ENCODE measurements around the gene SHROOM4. TPM values are rescaled to one million over a fixed set of nuclear protein-coding genes. Genes with fewer than 3 reads are reported as not detected.

Gene SHROOM4
- total RNA-seq, 1 donor from 2014 or later: 35.8 TPM

GRCh38 chrX:50762578-50762977 lies 51.4 kb downstream of the SHROOM4 start:
- H3K4me1 Mint-ChIP-seq (ENCODE audit: unreplicated experiment): no peaks in the 10 kb centered on the region
- no peak overlapping the region for H3K27ac Mint-ChIP-seq (ENCODE audit: unreplicated experiment)
- H3K9me3 Mint-ChIP-seq (ENCODE audit: unreplicated experiment): no peaks in the 10 kb centered on the region
- H3K27me3 Mint-ChIP-seq (ENCODE audit: unreplicated experiment): no peaks in the 10 kb centered on the region
- no peak overlapping the region for H3K4me3 Mint-ChIP-seq (ENCODE audit: unreplicated experiment)
- no peak for TF ChIP-seq CTCF (IDR thresholded peaks at IDR 0.05; ENCODE audit: unreplicated experiment)
- H3K36me3 Mint-ChIP-seq (ENCODE audit: low read depth, unreplicated experiment): peaks cover 4% of the 10 kb centered on the region
- DNase-seq (ENCODE audit: low spot score): no peak

DNA sequence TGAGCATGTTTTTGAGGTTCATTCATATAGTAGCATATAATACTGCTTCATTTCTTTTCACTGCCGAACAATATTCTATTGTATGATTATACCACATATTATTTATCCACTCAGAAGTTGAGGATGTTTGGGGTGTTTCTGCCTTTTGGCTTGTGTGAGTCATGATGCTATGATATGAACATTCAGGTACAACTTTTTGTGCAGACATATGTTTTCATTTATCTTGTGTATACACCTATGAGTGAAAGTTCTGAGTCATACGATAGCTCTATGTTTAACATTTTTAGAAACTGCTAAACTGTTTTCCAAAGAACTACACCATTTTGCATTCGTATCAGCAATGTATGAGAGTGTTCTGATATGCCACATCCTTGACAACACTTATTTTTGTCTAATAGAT lies 57.7 kb downstream of the SHROOM4 start:
- H3K27ac Mint-ChIP-seq (ENCODE audit: unreplicated experiment): no peak overlapping the region
- no peaks in the 10 kb centered on the region for H3K9me3 Mint-ChIP-seq (ENCODE audit: unreplicated experiment)
- H3K4me1 Mint-ChIP-seq (ENCODE audit: unreplicated experiment): no peaks in the 10 kb centered on the region
- no peak for TF ChIP-seq CTCF (IDR thresholded peaks at IDR 0.05; ENCODE audit: unreplicated experiment)
- no peak overlapping the region for H3K4me3 Mint-ChIP-seq (ENCODE audit: unreplicated experiment)
- no peak for DNase-seq (ENCODE audit: low spot score)
- no peaks in the 10 kb centered on the region for H3K36me3 Mint-ChIP-seq (ENCODE audit: low read depth, unreplicated experiment)
- no peaks in the 10 kb centered on the region for H3K27me3 Mint-ChIP-seq (ENCODE audit: unreplicated experiment)

- no peak for TF ChIP-seq CTCF (IDR thresholded peaks at IDR 0.05; ENCODE audit: unreplicated experiment)
- Mint-ChIP-seq H3K36me3 (ENCODE audit: low read depth, unreplicated experiment) (no peaks in the 10 kb centered on the region), H3K27me3 (ENCODE audit: unreplicated experiment) (no peaks in the 10 kb centered on the region), H3K4me3 (ENCODE audit: unreplicated experiment) (no peak overlapping the region), H3K9me3 (ENCODE audit: unreplicated experiment) (no peaks in the 10 kb centered on the region), H3K4me1 (ENCODE audit: unreplicated experiment) (no peaks in the 10 kb centered on the region), H3K27ac (ENCODE audit: unreplicated experiment) (no peak overlapping the region)
- DNase-seq (ENCODE audit: low spot score): no peak
Observed at GRCh38 chrX:50751091-50751490, 62.9 kb downstream of the SHROOM4 start.

DNA sequence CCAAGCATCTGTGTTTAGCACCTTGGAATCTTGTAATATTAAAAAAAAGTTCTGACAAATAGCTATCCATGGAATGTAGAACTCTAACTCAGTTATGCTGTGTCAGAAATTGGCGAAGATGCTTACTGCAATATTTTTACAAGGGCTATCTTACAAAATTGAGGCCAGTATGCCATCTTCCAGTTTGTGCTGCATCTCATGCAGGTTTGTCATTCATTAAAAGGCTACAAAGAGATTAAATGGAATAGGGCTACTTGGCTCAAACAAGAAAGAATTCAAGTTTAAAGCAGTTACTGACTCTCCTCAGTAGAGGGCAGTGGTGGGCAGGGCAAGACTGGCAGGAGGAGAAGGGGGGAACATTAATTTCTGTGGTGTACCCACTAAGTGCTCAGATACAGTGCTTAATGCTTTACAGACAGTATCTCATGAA lies 66.5 kb downstream of the SHROOM4 start:
- peak; percentile 24 for DNase-seq (ENCODE audit: low spot score)
- TF ChIP-seq CTCF (IDR thresholded peaks at IDR 0.05; ENCODE audit: unreplicated experiment): peak; percentile 49
- H3K4me3 Mint-ChIP-seq (ENCODE audit: unreplicated experiment): no peak overlapping the region
- no peaks in the 10 kb centered on the region for H3K9me3 Mint-ChIP-seq (ENCODE audit: unreplicated experiment)
- no peak overlapping the region for H3K27ac Mint-ChIP-seq (ENCODE audit: unreplicated experiment)
- H3K36me3 Mint-ChIP-seq (ENCODE audit: low read depth, unreplicated experiment): no peaks in the 10 kb centered on the region
- no peaks in the 10 kb centered on the region for H3K4me1 Mint-ChIP-seq (ENCODE audit: unreplicated experiment)
- H3K27me3 Mint-ChIP-seq (ENCODE audit: unreplicated experiment): no peaks in the 10 kb centered on the region

DNA sequence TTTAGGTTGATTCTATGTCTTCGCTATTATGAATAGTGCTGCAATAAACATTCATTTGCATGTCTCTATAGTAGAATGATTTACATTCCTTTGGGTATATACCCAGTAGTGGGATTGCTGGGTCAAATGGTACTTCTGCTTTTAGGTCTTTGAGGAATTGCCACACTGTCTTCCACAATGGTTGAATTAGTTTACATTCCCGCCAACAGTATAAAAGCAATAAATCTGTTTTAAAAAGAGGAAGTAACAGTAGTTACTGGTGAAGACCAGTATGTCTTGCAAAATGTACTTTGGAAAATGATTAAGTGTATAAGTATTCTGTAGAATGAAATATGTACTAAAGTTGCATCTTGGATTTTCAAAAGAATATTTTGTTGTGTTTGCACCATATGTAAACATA lies 77.3 kb downstream of the SHROOM4 start:
- no peaks in the 10 kb centered on the region for H3K4me1 Mint-ChIP-seq (ENCODE audit: unreplicated experiment)
- no peaks in the 10 kb centered on the region for H3K36me3 Mint-ChIP-seq (ENCODE audit: low read depth, unreplicated experiment)
- H3K9me3 Mint-ChIP-seq (ENCODE audit: unreplicated experiment): no peaks in the 10 kb centered on the region
- no peak overlapping the region for H3K27ac Mint-ChIP-seq (ENCODE audit: unreplicated experiment)
- DNase-seq (ENCODE audit: low spot score): no peak
- no peak for TF ChIP-seq CTCF (IDR thresholded peaks at IDR 0.05; ENCODE audit: unreplicated experiment)
- H3K4me3 Mint-ChIP-seq (ENCODE audit: unreplicated experiment): no peak overlapping the region
- peaks cover 1% of the 10 kb centered on the region for H3K27me3 Mint-ChIP-seq (ENCODE audit: unreplicated experiment)
